ENCODE measurements around the gene PALB2. TPM values are rescaled to one million over a fixed set of nuclear protein-coding genes. Genes with fewer than 3 reads are reported as not detected.

The PALB2 gene
- total and polyA plus RNA-seq, 9 of the 15 experiments (the other 6 are each of a cell fraction or from before 2014, with no cell fraction given): 7.0 to 25.8 (median 15.2) TPM

- TF ChIP-seq CREBBP (IDR thresholded peaks at IDR 0.05; ENCODE audit: low read depth, low read length) (no peak), ZBTB2 (IDR thresholded peaks at IDR 0.05) (no peak), RNF219 (CRISPR knock-in tag; IDR thresholded peaks at IDR 0.05) (no peak), HMG20B (CRISPR knock-in tag; IDR thresholded peaks at IDR 0.05) (no peak), ZNF174 (CRISPR knock-in tag; IDR thresholded peaks at IDR 0.05) (no peak), GABPB1 (CRISPR knock-in tag; IDR thresholded peaks at IDR 0.05) (no peak), IRF2 (CRISPR knock-in tag; IDR thresholded peaks at IDR 0.05) (no peak)
Observed at GRCh38 chr16:23682181-23682580, 41.1 kb upstream of the PALB2 start (continued).

- in situ Hi-C loops (cut with MboI): no loop called here
- peak overlapping the region; percentile 89 for H2AFZ ChIP-seq (ENCODE audit: low read depth, low read length)
- no peak for FAIRE-seq
- ATAC-seq: 0 out of 3 replicates have a peak, but pooled peaks have one; percentile 1
- peaks cover 19 to 28% of the 10 kb centered on the region in 2 experiments; a peak in 4 of 5 replicates for H3K4me1 ChIP-seq (replicated peaks in 1 of 2; ENCODE audit: control insufficient read depth in 2 of 2, insufficient read depth in 2 of 2, low read length in 2 of 2)
- CTCF ChIA-PET (ENCODE audit: low intra/inter-chr PET ratio): no interaction called here
- peak overlapping the region; percentile 100 for H3K9ac ChIP-seq (ENCODE audit: insufficient read depth in 1 of 2, low read depth in 2 of 2, low read length in 2 of 2)
- H3K4me2 ChIP-seq (ENCODE audit: insufficient read depth, low read length): peak overlapping the region; percentile 100
- H4K20me1 ChIP-seq (replicated peaks; ENCODE audit: control insufficient read depth, insufficient read depth, low read length): peaks cover 18% of the 10 kb centered on the region
- no peaks in the 10 kb centered on the region for H3K9me1 ChIP-seq (ENCODE audit: control insufficient read depth, insufficient read depth, low read length)
- peak overlapping the region; percentile 87 for H3K4me3 ChIP-seq
- DNase-seq (ENCODE audit: extremely low read depth in 1 of 4, low spot score in 3 of 4): no peak
- 5% methylated on average over 6 of the region's 6 CpGs for WGBS (ENCODE audit: insufficient coverage, low coverage, missing lambda C conversion rate)
- no peak for TF ChIP-seq SRSF7 (optimal IDR thresholded peaks at IDR 0.05; ENCODE audit: low read depth, low read length)
- H3K36me3 ChIP-seq (ENCODE audit: control insufficient read depth, insufficient read depth, low read length): peaks cover 57% of the 10 kb centered on the region
- no peaks in the 10 kb centered on the region for H3K9me3 ChIP-seq (replicated peaks; ENCODE audit: control insufficient read depth, insufficient read depth, low read depth, low read length)
- POLR2A ChIA-PET: interaction anchor here (0.7 to 5.0 kb wide), 6 partner anchors 11 to 157 kb away, joined by 3 to 66 read pairs (median 5); partner anchors contain the start of genes DCTN5 and PALB2
- H3K79me2 ChIP-seq (ENCODE audit: control insufficient read depth, insufficient read depth, low read length): peaks cover 57% of the 10 kb centered on the region
- intact Hi-C loops (cut with micrococcal nuclease): loop anchor here (2.0 kb wide), 2 partner anchors 39 to 49 kb away; partner anchors contain the start of genes DCTN5 and PALB2
- H3K27ac ChIP-seq (ENCODE audit: extremely low read depth, low read depth, low read length): peak overlapping the region; percentile 99
- BruUV-seq (replicated peaks): no TSS peak
- H3K27me3 ChIP-seq (ENCODE audit: control insufficient read depth in 2 of 2, insufficient read depth in 2 of 2, low read length in 2 of 2): no peaks in the 10 kb centered on the region
Observed at GRCh38 chr16:23679986-23680336, 38.9 kb upstream of the PALB2 start.

Measured in K562 (cell line).